Osteocyte (in vitro differentiated cells): ENCODE measurements around the gene GRIA1. TPM values are rescaled to one million over a fixed set of nuclear protein-coding genes. Genes with fewer than 3 reads are reported as not detected.

Experiments
- DNase-seq: peaks from one replicate; pipeline ENCODE4 v3.0.0; 2021; ENCODE audit warnings: mixed read lengths; ENCODE audit not compliant: unreplicated experiment; ENCODE audit errors: extremely low spot score
- H3K27ac Mint-ChIP-seq: one replicate; pipeline ENCODE4 v1.8.0; 2021; ENCODE audit warnings: mild to moderate bottlenecking, mixed read lengths; ENCODE audit not compliant: unreplicated experiment
- H3K27me3 Mint-ChIP-seq: one replicate; pipeline ENCODE4 v1.8.0; 2021; ENCODE audit warnings: mixed read lengths; ENCODE audit not compliant: unreplicated experiment
- H3K36me3 Mint-ChIP-seq: one replicate; pipeline ENCODE4 v1.8.0; 2021; ENCODE audit warnings: mixed read lengths; ENCODE audit not compliant: unreplicated experiment
- H3K4me1 Mint-ChIP-seq: one replicate; pipeline ENCODE4 v1.8.0; 2021; ENCODE audit warnings: mixed read lengths; ENCODE audit not compliant: unreplicated experiment
- H3K4me3 Mint-ChIP-seq: one replicate; pipeline ENCODE4 v1.8.0; 2021; ENCODE audit warnings: mild to moderate bottlenecking, moderate library complexity, mixed read lengths; ENCODE audit not compliant: unreplicated experiment
- H3K9me3 Mint-ChIP-seq: one replicate; pipeline ENCODE4 v1.8.0; 2021; ENCODE audit warnings: mixed read lengths; ENCODE audit not compliant: unreplicated experiment
- total RNA-seq: library from RNA; stranded (reverse); gene quantifications from 2 replicates; pipeline ENCODE4 v1.2.1, GENCODE V29; 2021
- TF ChIP-seq, protein P1 (sequence below): fragments of 200-600 bp; sonication (generic); IDR thresholded peaks from 2 replicates; pipeline ENCODE4 v1.5.0; 2021; ENCODE audit warnings: antibody characterized with exemption, mild to moderate bottlenecking, moderate library complexity

Gene GRIA1
- total RNA-seq, 1 donor from 2014 or later, result 48.8 TPM

DNA sequence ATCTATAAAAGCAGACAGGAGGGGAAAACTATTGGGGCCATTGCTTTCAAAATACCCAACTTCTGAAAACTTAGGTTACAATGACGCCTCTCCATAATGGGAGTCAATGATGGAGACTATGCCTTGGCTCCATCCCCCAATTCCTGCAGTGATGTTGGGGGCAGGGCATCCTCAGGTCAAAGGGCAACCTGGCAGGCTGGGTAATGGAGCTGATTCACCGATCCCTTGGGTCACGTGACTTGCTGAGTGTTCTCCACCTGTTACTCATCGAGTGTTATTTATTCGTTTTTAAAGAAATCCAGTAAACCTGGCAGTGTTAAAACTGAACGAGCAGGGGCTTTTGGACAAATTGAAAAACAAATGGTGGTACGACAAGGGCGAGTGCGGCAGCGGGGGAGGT is 303.9 kb downstream of the GRIA1 start:
- no peak overlapping the region for H3K27ac Mint-ChIP-seq
- DNase-seq, result no peak
- peaks cover 7% of the 10 kb centered on the region for H3K4me1 Mint-ChIP-seq
- TF ChIP-seq, protein P1, sequence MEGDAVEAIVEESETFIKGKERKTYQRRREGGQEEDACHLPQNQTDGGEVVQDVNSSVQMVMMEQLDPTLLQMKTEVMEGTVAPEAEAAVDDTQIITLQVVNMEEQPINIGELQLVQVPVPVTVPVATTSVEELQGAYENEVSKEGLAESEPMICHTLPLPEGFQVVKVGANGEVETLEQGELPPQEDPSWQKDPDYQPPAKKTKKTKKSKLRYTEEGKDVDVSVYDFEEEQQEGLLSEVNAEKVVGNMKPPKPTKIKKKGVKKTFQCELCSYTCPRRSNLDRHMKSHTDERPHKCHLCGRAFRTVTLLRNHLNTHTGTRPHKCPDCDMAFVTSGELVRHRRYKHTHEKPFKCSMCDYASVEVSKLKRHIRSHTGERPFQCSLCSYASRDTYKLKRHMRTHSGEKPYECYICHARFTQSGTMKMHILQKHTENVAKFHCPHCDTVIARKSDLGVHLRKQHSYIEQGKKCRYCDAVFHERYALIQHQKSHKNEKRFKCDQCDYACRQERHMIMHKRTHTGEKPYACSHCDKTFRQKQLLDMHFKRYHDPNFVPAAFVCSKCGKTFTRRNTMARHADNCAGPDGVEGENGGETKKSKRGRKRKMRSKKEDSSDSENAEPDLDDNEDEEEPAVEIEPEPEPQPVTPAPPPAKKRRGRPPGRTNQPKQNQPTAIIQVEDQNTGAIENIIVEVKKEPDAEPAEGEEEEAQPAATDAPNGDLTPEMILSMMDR, result no peak
- H3K4me3 Mint-ChIP-seq, result no peak overlapping the region
- peaks cover 2% of the 10 kb centered on the region for H3K36me3 Mint-ChIP-seq
- H3K27me3 Mint-ChIP-seq, result no peaks in the 10 kb centered on the region
- H3K9me3 Mint-ChIP-seq, result no peaks in the 10 kb centered on the region

DNA sequence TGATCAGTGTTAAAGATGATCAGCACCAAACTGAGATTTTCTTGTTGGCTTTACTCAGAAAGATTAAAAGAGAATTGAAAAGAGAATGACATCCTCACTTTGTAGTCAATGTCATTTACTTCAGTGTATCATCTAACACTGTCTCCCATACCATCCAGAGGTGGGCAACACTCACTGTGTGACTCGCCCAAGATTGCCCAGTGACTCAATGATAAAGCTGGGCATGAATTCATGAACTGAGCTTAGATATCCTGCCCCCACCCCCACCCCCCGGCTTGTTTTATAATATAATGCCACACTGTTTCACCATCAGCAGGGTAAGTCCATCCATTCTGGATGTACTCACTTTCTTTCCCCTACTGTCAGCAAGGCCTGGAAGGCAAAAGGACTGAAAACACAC is 306.1 kb downstream of the GRIA1 start:
- no peak overlapping the region for H3K27ac Mint-ChIP-seq
- no peak overlapping the region for H3K4me3 Mint-ChIP-seq

GRCh38 chr5:153797484-153797883 is 307.0 kb downstream of the GRIA1 start:
- H3K4me3 Mint-ChIP-seq, result no peak overlapping the region
- H3K27me3 Mint-ChIP-seq, result no peaks in the 10 kb centered on the region
- peaks cover 7% of the 10 kb centered on the region for H3K36me3 Mint-ChIP-seq
- TF ChIP-seq, protein P1, result no peak
- H3K27ac Mint-ChIP-seq, result no peak overlapping the region
- no peaks in the 10 kb centered on the region for H3K9me3 Mint-ChIP-seq
- no peak for DNase-seq
- peaks cover 10% of the 10 kb centered on the region for H3K4me1 Mint-ChIP-seq

More for the DNA sequence above, 306.1 kb downstream of the GRIA1 start:
- Mint-ChIP-seq H3K9me3 (no peaks in the 10 kb centered on the region), H3K27me3 (no peaks in the 10 kb centered on the region), H3K4me1 (peaks cover 8% of the 10 kb centered on the region), H3K36me3 (peaks cover 4% of the 10 kb centered on the region)
- TF ChIP-seq, protein P1, result no peak
- no peak for DNase-seq

- H3K36me3 Mint-ChIP-seq, result peaks cover 17% of the 10 kb centered on the region
- TF ChIP-seq, protein P1, result no peak
- no peaks in the 10 kb centered on the region for H3K9me3 Mint-ChIP-seq
- peaks cover 10% of the 10 kb centered on the region for H3K4me1 Mint-ChIP-seq
- no peak overlapping the region for H3K4me3 Mint-ChIP-seq
- DNase-seq, result no peak
- no peaks in the 10 kb centered on the region for H3K27me3 Mint-ChIP-seq
- H3K27ac Mint-ChIP-seq, result no peak overlapping the region
These were observed 308.4 kb downstream of the GRIA1 start for GRCh38 chr5:153798830-153799229.

- Mint-ChIP-seq H3K4me3 (no peak overlapping the region), H3K9me3 (no peaks in the 10 kb centered on the region), H3K27ac (no peak overlapping the region), H3K27me3 (no peaks in the 10 kb centered on the region), H3K4me1 (peaks cover 10% of the 10 kb centered on the region), H3K36me3 (peaks cover 23% of the 10 kb centered on the region)
- TF ChIP-seq, protein P1, result no peak
- no peak for DNase-seq
These were observed 309.0 kb downstream of the GRIA1 start for GRCh38 chr5:153799466-153799865.
